Mesenchymal stem cell (in vitro differentiated cells and primary cell): ENCODE measurements around the gene TESMIN.

Experiments used
- DNase-seq: peaks from one replicate; pipeline ENCODE4 v3.0.0-alpha.2; 2013
- H2AFZ ChIP-seq: one replicate; pipeline ENCODE4 v1.6.1; 2013; ENCODE audit warnings: low read depth, mild to moderate bottlenecking, control low read depth, inconsistent platforms, low read length, moderate library complexity
- H2AK5ac ChIP-seq: 2 replicates; pipeline ENCODE4 v1.6.1; 2013; ENCODE audit warnings: low read length, moderate library complexity, mild to moderate bottlenecking, inconsistent platforms; ENCODE audit not compliant: severe bottlenecking
- H2BK120ac ChIP-seq: one replicate; pipeline ENCODE4 v1.6.1; 2013; ENCODE audit warnings: low read depth, mild to moderate bottlenecking, inconsistent platforms, low read length, moderate library complexity
- H2BK12ac ChIP-seq, 2 experiments: one replicate each; pipeline ENCODE4 v1.6.1; 2013; ENCODE audit warnings: inconsistent platforms in 2 of 2, low read length in 2 of 2, mild to moderate bottlenecking in 2 of 2, moderate library complexity in 2 of 2, control low read depth in 1 of 2
- H2BK15ac ChIP-seq: one replicate; pipeline ENCODE4 v1.6.1; 2013; ENCODE audit warnings: mild to moderate bottlenecking, low read depth, inconsistent platforms; ENCODE audit not compliant: poor library complexity, severe bottlenecking
- H2BK5ac ChIP-seq: 2 replicates; pipeline ENCODE4 v1.6.1; 2013; ENCODE audit warnings: low read depth, mild to moderate bottlenecking, low read length, control low read depth, inconsistent platforms; ENCODE audit not compliant: poor library complexity, severe bottlenecking
- H3K14ac ChIP-seq, 2 experiments: one replicate each; pipeline ENCODE4 v1.6.1; 2013; ENCODE audit warnings: inconsistent platforms in 2 of 2, low read length in 2 of 2, control low read depth in 1 of 2, mild to moderate bottlenecking in 1 of 2, moderate library complexity in 1 of 2
- H3K18ac ChIP-seq, 2 experiments: one replicate each; pipeline ENCODE4 v1.6.1; 2013; ENCODE audit warnings: inconsistent platforms in 2 of 2, low read length in 2 of 2, control low read depth in 1 of 2, low read depth in 1 of 2, mild to moderate bottlenecking in 1 of 2
- H3K23ac ChIP-seq, 2 experiments: one replicate each; pipeline ENCODE4 v1.6.1; 2013; ENCODE audit warnings: inconsistent platforms in 2 of 2, low read length in 2 of 2, mild to moderate bottlenecking in 2 of 2, moderate library complexity in 2 of 2, control low read depth in 1 of 2
- H3K27ac ChIP-seq: 2 replicates; pipeline ENCODE4 v1.5.1; 2013; ENCODE audit warnings: mild to moderate bottlenecking, moderate library complexity, low read length, control low read depth, inconsistent platforms; ENCODE audit not compliant: poor library complexity, severe bottlenecking
- H3K27me3 ChIP-seq, 2 experiments: 2 replicates each; pipeline versions ENCODE4 v1.6.1 to v1.7.0; 2013; ENCODE audit warnings: low read length in 2 of 2, mild to moderate bottlenecking in 2 of 2, moderate library complexity in 2 of 2, control low read depth in 1 of 2, inconsistent platforms in 1 of 2; ENCODE audit not compliant: control insufficient read depth in 1 of 2, insufficient read depth in 1 of 2
- H3K36me3 ChIP-seq, 2 experiments: 2 replicates each; pipeline versions ENCODE4 v1.6.1 to v1.7.0; 2013; ENCODE audit warnings: low read length in 2 of 2, control low read depth in 1 of 2, inconsistent platforms in 1 of 2, low read depth in 1 of 2, mild to moderate bottlenecking in 1 of 2; ENCODE audit not compliant: insufficient read depth in 2 of 2, control insufficient read depth in 1 of 2
- H3K4ac ChIP-seq, 2 experiments: one replicate each; pipeline ENCODE4 v1.6.1; 2013; ENCODE audit warnings: inconsistent platforms in 2 of 2, low read length in 2 of 2, mild to moderate bottlenecking in 2 of 2, moderate library complexity in 2 of 2, control low read depth in 1 of 2, low read depth in 1 of 2
- H3K4me1 ChIP-seq: 2 replicates; pipeline ENCODE4 v1.6.1; 2013; ENCODE audit warnings: low read depth, low read length, control low read depth; ENCODE audit not compliant: control insufficient read depth, insufficient read depth
- H3K4me2 ChIP-seq: 2 replicates; pipeline ENCODE4 v1.6.1; 2013; ENCODE audit warnings: low read length, mild to moderate bottlenecking, inconsistent platforms; ENCODE audit not compliant: poor library complexity, severe bottlenecking
- H3K4me3 ChIP-seq, 2 experiments: 2 replicates each; pipeline versions ENCODE4 v1.5.1 to v1.7.0; 2013; ENCODE audit warnings: low read length in 2 of 2, mild to moderate bottlenecking in 2 of 2, control low read depth in 1 of 2, low read depth in 1 of 2; ENCODE audit not compliant: insufficient read depth in 1 of 2
- H3K79me1 ChIP-seq: replicated peaks from 2 replicates; pipeline ENCODE4 v1.6.1; 2013; ENCODE audit warnings: mild to moderate bottlenecking, control low read depth, low read length, inconsistent platforms; ENCODE audit not compliant: poor library complexity, severe bottlenecking
- H3K9ac ChIP-seq: 2 replicates; pipeline ENCODE4 v1.7.0; 2013; ENCODE audit warnings: mild to moderate bottlenecking, low read length, moderate library complexity
- H3K9me3 ChIP-seq: 2 replicates; pipeline ENCODE4 v1.7.0; 2013; ENCODE audit warnings: mild to moderate bottlenecking, low read length; ENCODE audit not compliant: control insufficient read depth
- H4K8ac ChIP-seq: one replicate; pipeline ENCODE4 v1.6.1; 2013; ENCODE audit warnings: inconsistent platforms, mild to moderate bottlenecking, low read length, moderate library complexity
- H4K91ac ChIP-seq: one replicate; pipeline ENCODE4 v1.6.1; 2013; ENCODE audit warnings: mild to moderate bottlenecking, low read length, inconsistent platforms
- WGBS: methylation state at CpG from one replicate; pipeline ENCODE4 v1.1.7; 2013; ENCODE audit warnings: mixed read lengths; 5-methylcytosine and 5-hydroxymethylcytosine counted together

The TESMIN gene

GRCh38 chr11:68778205-68778604 lies 26.9 kb upstream of the TESMIN start:
- Histone ChIP-seq H2BK120ac (no peak overlapping the region), H3K9me3 (no peaks in the 10 kb centered on the region)
- WGBS = 92% methylated on average over 7 of the region's 7 CpGs

GRCh38 chr11:68776442-68777235 lies 25.3 kb upstream of the TESMIN start:
- no peaks in the 10 kb centered on the region for H3K9me3 ChIP-seq
- WGBS = 91% methylated on average over 17 of the region's 20 CpGs
- no peak overlapping the region for H2AK5ac ChIP-seq
- no peaks in the 10 kb centered on the region for H3K79me1 ChIP-seq
- H2BK5ac ChIP-seq = no peak overlapping the region
- H3K14ac ChIP-seq = no peak overlapping the region
- no peak overlapping the region for H2BK120ac ChIP-seq
- H2BK12ac ChIP-seq = no peak overlapping the region
- no peak for DNase-seq
- H3K23ac ChIP-seq = no peak overlapping the region
- H3K18ac ChIP-seq = no peak overlapping the region
- no peak overlapping the region for H4K8ac ChIP-seq
- H3K36me3 ChIP-seq = peaks cover 56 to 90% of the 10 kb centered on the region in 2 experiments
- no peak overlapping the region for H2BK15ac ChIP-seq
- H3K4ac ChIP-seq = no peak overlapping the region
- H4K91ac ChIP-seq = no peak overlapping the region
- no peak overlapping the region for H3K4me2 ChIP-seq
- H2AFZ ChIP-seq = no peak overlapping the region
- no peaks in the 10 kb centered on the region for H3K27me3 ChIP-seq
- H3K4me3 ChIP-seq = no peak overlapping the region
- no peaks in the 10 kb centered on the region for H3K4me1 ChIP-seq
- H3K9ac ChIP-seq = no peak overlapping the region
- H3K27ac ChIP-seq = no peak overlapping the region

More at GRCh38 chr11:68778205-68778604, 26.9 kb upstream of the TESMIN start:
- H3K79me1 ChIP-seq = no peaks in the 10 kb centered on the region
- H2BK15ac ChIP-seq = no peak overlapping the region
- no peak overlapping the region for H3K18ac ChIP-seq
- peaks cover 1% of the 10 kb centered on the region for H3K4me1 ChIP-seq
- no peaks in the 10 kb centered on the region for H3K27me3 ChIP-seq
- H3K9ac ChIP-seq = no peak overlapping the region
- H4K8ac ChIP-seq = no peak overlapping the region
- no peak overlapping the region for H3K4me3 ChIP-seq
- H3K27ac ChIP-seq = no peak overlapping the region
- H2BK12ac ChIP-seq = no peak overlapping the region
- H3K14ac ChIP-seq = no peak overlapping the region
- H2AFZ ChIP-seq = no peak overlapping the region
- DNase-seq = no peak
- no peak overlapping the region for H3K4ac ChIP-seq
- H4K91ac ChIP-seq = no peak overlapping the region
- H2AK5ac ChIP-seq = no peak overlapping the region
- H3K36me3 ChIP-seq = peaks cover 57 to 91% of the 10 kb centered on the region in 2 experiments
- H3K23ac ChIP-seq = no peak overlapping the region
- no peak overlapping the region for H2BK5ac ChIP-seq
- no peak overlapping the region for H3K4me2 ChIP-seq

GRCh38 chr11:68775951-68776388 lies 24.6 kb upstream of the TESMIN start:
- no peak overlapping the region for H2BK5ac ChIP-seq
- H3K18ac ChIP-seq = no peak overlapping the region
- H3K27me3 ChIP-seq = no peaks in the 10 kb centered on the region
- H3K36me3 ChIP-seq = peaks cover 55 to 92% of the 10 kb centered on the region in 2 experiments
- no peak overlapping the region for H3K4ac ChIP-seq
- no peak overlapping the region for H2AFZ ChIP-seq
- H4K91ac ChIP-seq = no peak overlapping the region
- no peak overlapping the region for H4K8ac ChIP-seq
- H3K23ac ChIP-seq = no peak overlapping the region
- H2AK5ac ChIP-seq = no peak overlapping the region
- H2BK15ac ChIP-seq = no peak overlapping the region
- H2BK12ac ChIP-seq = no peak overlapping the region
- H3K27ac ChIP-seq = no peak overlapping the region
- no peak overlapping the region for H3K14ac ChIP-seq
- no peak overlapping the region for H3K4me2 ChIP-seq
- WGBS = 96% methylated on average over 3 of the region's 4 CpGs
- H3K4me1 ChIP-seq = no peaks in the 10 kb centered on the region
- H3K9ac ChIP-seq = no peak overlapping the region
- H3K4me3 ChIP-seq = no peak overlapping the region
- DNase-seq = no peak
- no peaks in the 10 kb centered on the region for H3K9me3 ChIP-seq
- no peaks in the 10 kb centered on the region for H3K79me1 ChIP-seq
- no peak overlapping the region for H2BK120ac ChIP-seq

DNA sequence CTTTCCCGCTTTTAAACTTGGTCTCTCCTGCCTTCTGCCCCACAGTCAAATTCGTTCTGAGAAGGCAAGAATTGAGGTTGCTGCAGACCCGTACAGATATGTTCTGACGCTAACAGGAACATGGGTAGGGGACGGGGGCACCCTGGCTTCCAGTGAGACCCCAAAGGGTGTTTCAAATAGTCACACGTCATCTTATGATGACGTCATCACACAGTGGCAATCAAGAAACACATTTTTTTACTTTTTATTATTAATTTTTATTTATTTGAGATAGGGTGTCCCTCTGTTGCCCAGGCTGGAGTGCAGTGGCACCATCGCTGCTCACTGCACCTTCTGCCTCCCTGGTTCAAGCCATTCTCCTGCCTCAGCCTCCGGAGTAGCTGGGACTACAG lies 22.9 kb upstream of the TESMIN start:
- no peak overlapping the region for H3K9ac ChIP-seq
- no peak overlapping the region for H3K4me2 ChIP-seq
- H3K14ac ChIP-seq = no peak overlapping the region
- H2AFZ ChIP-seq = no peak overlapping the region
- H3K4me3 ChIP-seq = no peak overlapping the region
- no peak for DNase-seq
- H3K4ac ChIP-seq = no peak overlapping the region
- H3K27me3 ChIP-seq = no peaks in the 10 kb centered on the region
- H3K23ac ChIP-seq = no peak overlapping the region
- no peaks in the 10 kb centered on the region for H3K4me1 ChIP-seq
- no peak overlapping the region for H2AK5ac ChIP-seq
- H3K18ac ChIP-seq = no peak overlapping the region
- no peak overlapping the region for H4K91ac ChIP-seq
- no peak overlapping the region for H2BK15ac ChIP-seq
- no peak overlapping the region for H3K27ac ChIP-seq
- peaks cover 59 to 87% of the 10 kb centered on the region in 2 experiments for H3K36me3 ChIP-seq
- H2BK12ac ChIP-seq = no peak overlapping the region
- H4K8ac ChIP-seq = no peak overlapping the region
- H2BK120ac ChIP-seq = no peak overlapping the region
- H3K9me3 ChIP-seq = no peaks in the 10 kb centered on the region
- no peaks in the 10 kb centered on the region for H3K79me1 ChIP-seq
- 94% methylated on average over 7 of the region's 9 CpGs for WGBS
- no peak overlapping the region for H2BK5ac ChIP-seq
